A673 (cell line): Measurements from ENCODE around the gene CLTCL1.

Source experiments
- CTCF ChIP-seq: fragments of 300-800, 200-600 bp; sonication (generic); conservative IDR thresholded peaks from 2 replicates; pipeline ENCODE4 v1.5.1; 2017; ENCODE audit warnings: low read depth, mild to moderate bottlenecking, antibody characterized with exemption, low read length, moderate library complexity, mixed read lengths
- EZH2 ChIP-seq: fragments of 200-600 bp; sonication (generic); IDR thresholded peaks from 2 replicates; pipeline ENCODE4 v1.6.1; 2017; ENCODE audit warnings: borderline replicate concordance, low read depth, mild to moderate bottlenecking, mixed read lengths, antibody characterized with exemption, low read length; ENCODE audit not compliant: poor library complexity, severe bottlenecking

- TF ChIP-seq CTCF = no peak
- TF ChIP-seq EZH2 = no peak
These were observed 93.3 kb downstream of the CLTCL1 start for GRCh38 chr22:19197997-19198865.
